H1 (cell line): Measurements from ENCODE around the gene PHACTR1.

Source experiments
- CHD1 ChIP-seq: IDR thresholded peaks from 2 replicates; pipeline ENCODE4 v1.6.1; 2012; ENCODE audit warnings: low read depth, low read length, improper control_type of control experiment
- CTCF ChIP-seq, 3 experiments: IDR thresholded peaks; 1 replicate in 2 of 3; 2 replicates in 1 of 3; pipeline versions ENCODE4 v1.5.1 to v1.6.1; 2011; ENCODE audit warnings: low read length in 3 of 3, mild to moderate bottlenecking in 3 of 3, inconsistent platforms in 2 of 3, low read depth in 1 of 3, moderate library complexity in 1 of 3; ENCODE audit not compliant: insufficient read depth in 1 of 3; ENCODE audit errors: control extremely low read depth in 1 of 3
- EZH2 ChIP-seq: fragments of 200-600 bp; sonication (generic); IDR thresholded peaks from 2 replicates; pipeline ENCODE4 v1.7.1; 2012; ENCODE audit warnings: low read depth, mild to moderate bottlenecking, moderate library complexity, low read length, inconsistent platforms; ENCODE audit not compliant: severe bottlenecking
- GTF2F1 ChIP-seq: IDR thresholded peaks from 2 replicates; pipeline ENCODE4 v1.6.1; 2012; ENCODE audit warnings: low read depth, low read length, improper control_type of control experiment, borderline replicate concordance
- POLR2A ChIP-seq, 2 experiments: IDR thresholded peaks; 1 replicate in 1 of 2; 2 replicates in 1 of 2; pipeline ENCODE4 v1.6.1; 2011; ENCODE audit warnings: low read depth in 2 of 2, low read length in 2 of 2, mild to moderate bottlenecking in 2 of 2; ENCODE audit errors: control extremely low read depth in 1 of 2
- RAD21 ChIP-seq, 2 experiments: IDR thresholded peaks in 1 of 2; conservative IDR thresholded peaks in 1 of 2; 2 replicates each; pipeline ENCODE4 v1.6.1; 2011; ENCODE audit warnings: low read depth in 2 of 2, low read length in 2 of 2, improper control_type of control experiment in 1 of 2, inconsistent platforms in 1 of 2, mild to moderate bottlenecking in 1 of 2, moderate library complexity in 1 of 2
- SRF ChIP-seq: IDR thresholded peaks from 2 replicates; pipeline ENCODE4 v1.6.1; 2011; ENCODE audit warnings: mild to moderate bottlenecking, low read depth, low read length, moderate library complexity
- USF2 ChIP-seq: IDR thresholded peaks from 2 replicates; pipeline ENCODE4 v1.6.1; 2011; ENCODE audit warnings: low read length, improper control_type of control experiment
- ZNF274 ChIP-seq: IDR thresholded peaks from 2 replicates; pipeline ENCODE4 v1.7.0; 2012; ENCODE audit warnings: low read length, borderline replicate concordance; ENCODE audit errors: extremely low read depth

DNA sequence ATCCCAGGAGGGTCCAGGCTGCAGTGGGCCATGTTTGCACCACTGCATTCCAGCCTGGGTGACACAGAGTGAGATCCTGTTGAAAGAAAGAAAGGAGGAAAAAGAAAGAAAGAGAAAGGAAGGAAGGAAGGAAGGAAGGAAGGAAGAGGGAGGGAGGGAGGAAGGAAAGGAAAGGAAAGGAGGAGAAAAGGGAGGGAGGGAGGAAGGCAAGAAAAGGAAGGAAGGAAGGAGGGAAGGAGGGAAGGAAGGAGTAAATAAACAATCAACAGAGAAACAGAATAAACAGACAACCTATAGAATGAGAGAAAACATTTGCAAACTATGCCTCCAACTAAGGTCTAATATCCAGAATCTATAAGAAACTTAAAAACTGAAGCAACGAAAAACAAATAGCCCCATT is 11.6 kb upstream of the PHACTR1 start:
- no peak for TF ChIP-seq EZH2
- TF ChIP-seq SRF: no peak
- no peak for TF ChIP-seq CTCF (IDR thresholded peaks at IDR 0.05; ENCODE audit: control extremely low read depth in 1 of 3, insufficient read depth in 1 of 3, low read depth in 1 of 3, low read length in 3 of 3)
- TF ChIP-seq RAD21 (IDR thresholded peaks at IDR 0.05 in 1 of 2, conservative IDR thresholded peaks at IDR 0.05 in 1 of 2; ENCODE audit: low read depth in 2 of 2, low read length in 2 of 2): no peak
- TF ChIP-seq POLR2A (IDR thresholded peaks at IDR 0.05; ENCODE audit: control extremely low read depth in 1 of 2, low read depth in 2 of 2, low read length in 2 of 2): no peak
- TF ChIP-seq USF2: no peak
- TF ChIP-seq CHD1: no peak
- no peak for TF ChIP-seq GTF2F1
- TF ChIP-seq ZNF274: no peak
